Caco-2 (cell line): ENCODE measurements around the gene ZBTB17. TPM values are rescaled to one million over a fixed set of nuclear protein-coding genes. Genes with fewer than 3 reads are reported as not detected.
A peak's percentile ranks its signal among the peaks of the same experiment; 100 is the strongest.

Experiments
- BruUV-seq: library from RNA; stranded (reverse); fragments of 400-500 nt; replicated peaks from 2 replicates; lab custom pipeline; 2021; lab: Mats Ljungman, UMichigan
- CTCF ChIA-PET: fragments of 300-600 bp; sonication (Branson Sonifier 250); formaldehyde crosslinking; loops from one replicate; lab custom pipeline; 2022; ENCODE audit warnings: antibody characterized with exemption; lab: Charles Lee
- POLR2A ChIA-PET: fragments of 300-600 bp; sonication (Branson Sonifier 250); formaldehyde crosslinking; loops from one replicate; lab custom pipeline; 2022; ENCODE audit warnings: antibody characterized with exemption; lab: Charles Lee
- DNase-seq, 2 experiments: peaks; one replicate each; pipeline versions ENCODE4 v3.0.0 to v3.0.0-alpha.2; 2020 to 2022
- H3K27me3 ChIP-seq: replicated peaks from 2 replicates; pipeline ENCODE4 v1.6.0; 2011; ENCODE audit warnings: low read length; ENCODE audit not compliant: control insufficient read depth, insufficient read depth
- H3K36me3 ChIP-seq: 2 replicates; pipeline ENCODE4 v1.5.1; 2011; ENCODE audit warnings: low read length; ENCODE audit not compliant: control insufficient read depth, insufficient read depth
- H3K4me1 ChIP-seq: fragments of 250-450 bp; sonication (Bioruptor Pico); 2 replicates; pipeline ENCODE4 v1.5.1; 2020; ENCODE audit warnings: mild to moderate bottlenecking
- H3K4me3 ChIP-seq: 2 replicates; pipeline ENCODE4 v1.5.1; 2011; ENCODE audit warnings: low read depth, mild to moderate bottlenecking, control low read depth, low read length
- H3K9me3 ChIP-seq: fragments of 250-450 bp; sonication (Bioruptor Pico); 2 replicates; pipeline ENCODE4 v1.5.1; 2020; ENCODE audit warnings: mild to moderate bottlenecking, moderate library complexity
- H3K27ac Mint-ChIP-seq: one replicate; pipeline ENCODE4 v1.8.0; 2022; ENCODE audit warnings: mixed read lengths; ENCODE audit not compliant: unreplicated experiment
- H3K27me3 Mint-ChIP-seq: one replicate; pipeline ENCODE4 v1.8.0; 2022; ENCODE audit warnings: mixed read lengths; ENCODE audit not compliant: insufficient read depth, unreplicated experiment
- H3K36me3 Mint-ChIP-seq: one replicate; pipeline ENCODE4 v1.8.0; 2022; ENCODE audit warnings: mild to moderate bottlenecking, mixed read lengths; ENCODE audit not compliant: insufficient read depth, unreplicated experiment
- H3K4me1 Mint-ChIP-seq: one replicate; pipeline ENCODE4 v1.8.0; 2022; ENCODE audit warnings: low read depth, mixed read lengths; ENCODE audit not compliant: unreplicated experiment
- H3K4me3 Mint-ChIP-seq: one replicate; pipeline ENCODE4 v1.8.0; 2022; ENCODE audit warnings: mild to moderate bottlenecking, moderate library complexity, mixed read lengths; ENCODE audit not compliant: unreplicated experiment
- H3K9me3 Mint-ChIP-seq: one replicate; pipeline ENCODE4 v1.8.0; 2022; ENCODE audit warnings: mixed read lengths; ENCODE audit not compliant: unreplicated experiment
- intact Hi-C: fragments of 100-400 bp; cut with micrococcal nuclease; formaldehyde crosslinking; loops from one replicate; pipeline ENCODE4 v1.10.0; 2022; ENCODE audit not compliant: unreplicated experiment
- total RNA-seq: library from RNA; stranded (reverse); gene quantifications from 2 replicates; pipeline ENCODE4 v1.2.3, GENCODE V29; 2022
- TF ChIP-seq, protein P1 (sequence below), 2 experiments: fragments of 200-600 bp in 1 of 2; IDR thresholded peaks; 1 replicate in 1 of 2; 2 replicates in 1 of 2; pipeline versions ENCODE4 v1.5.1 to v1.8.0; 2011 to 2022; ENCODE audit warnings: antibody characterized with exemption in 1 of 2, control low read depth in 1 of 2, inconsistent platforms in 1 of 2, low read depth in 1 of 2, low read length in 1 of 2, mild to moderate bottlenecking in 1 of 2, moderate library complexity in 1 of 2; ENCODE audit not compliant: insufficient read depth in 1 of 2, severe bottlenecking in 1 of 2, unreplicated experiment in 1 of 2

The ZBTB17 gene
- total RNA-seq, 1 experiment from 2014 or later: 23.5 TPM

DNA sequence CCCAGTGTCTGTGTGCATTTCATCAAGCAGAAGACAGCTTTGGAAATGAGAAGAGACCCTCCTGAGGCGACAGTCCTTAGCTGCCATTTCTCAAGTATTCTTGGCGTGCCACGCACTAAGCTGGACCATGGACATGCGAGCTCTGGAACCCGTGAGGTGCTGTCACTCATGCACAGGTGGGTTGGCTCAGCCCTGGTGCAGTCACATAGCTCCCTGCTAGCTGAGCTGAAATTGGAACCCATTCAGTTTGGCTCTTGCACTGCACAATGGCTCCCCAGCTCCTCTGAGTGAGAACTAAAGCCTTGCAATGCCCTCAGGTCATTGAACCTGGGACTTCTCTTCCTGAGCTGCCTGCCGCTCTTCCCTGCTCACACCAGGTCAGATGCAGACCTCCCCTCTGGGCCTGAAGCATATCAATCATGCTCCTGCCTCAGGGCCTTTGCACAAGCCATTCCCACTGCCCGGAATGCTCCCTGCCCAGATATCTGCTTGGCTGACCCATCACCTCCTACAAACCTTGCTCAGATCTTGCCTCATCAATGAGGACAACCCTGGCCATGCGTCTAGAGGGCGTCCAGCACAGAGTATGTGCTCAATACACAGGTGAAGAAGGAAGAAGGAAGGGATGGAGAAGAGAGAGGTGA, 21.9 kb upstream of the ZBTB17 start:
- intact Hi-C loops: no loop called here
- no peaks in the 10 kb centered on the region for H3K4me1 ChIP-seq
- POLR2A ChIA-PET: no interaction called here
- TF ChIP-seq, protein P1, sequence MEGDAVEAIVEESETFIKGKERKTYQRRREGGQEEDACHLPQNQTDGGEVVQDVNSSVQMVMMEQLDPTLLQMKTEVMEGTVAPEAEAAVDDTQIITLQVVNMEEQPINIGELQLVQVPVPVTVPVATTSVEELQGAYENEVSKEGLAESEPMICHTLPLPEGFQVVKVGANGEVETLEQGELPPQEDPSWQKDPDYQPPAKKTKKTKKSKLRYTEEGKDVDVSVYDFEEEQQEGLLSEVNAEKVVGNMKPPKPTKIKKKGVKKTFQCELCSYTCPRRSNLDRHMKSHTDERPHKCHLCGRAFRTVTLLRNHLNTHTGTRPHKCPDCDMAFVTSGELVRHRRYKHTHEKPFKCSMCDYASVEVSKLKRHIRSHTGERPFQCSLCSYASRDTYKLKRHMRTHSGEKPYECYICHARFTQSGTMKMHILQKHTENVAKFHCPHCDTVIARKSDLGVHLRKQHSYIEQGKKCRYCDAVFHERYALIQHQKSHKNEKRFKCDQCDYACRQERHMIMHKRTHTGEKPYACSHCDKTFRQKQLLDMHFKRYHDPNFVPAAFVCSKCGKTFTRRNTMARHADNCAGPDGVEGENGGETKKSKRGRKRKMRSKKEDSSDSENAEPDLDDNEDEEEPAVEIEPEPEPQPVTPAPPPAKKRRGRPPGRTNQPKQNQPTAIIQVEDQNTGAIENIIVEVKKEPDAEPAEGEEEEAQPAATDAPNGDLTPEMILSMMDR (IDR thresholded peaks at IDR 0.05; ENCODE audit: insufficient read depth in 1 of 2, low read depth in 1 of 2, low read length in 1 of 2, severe bottlenecking in 1 of 2, unreplicated experiment in 1 of 2): no peak
- Mint-ChIP-seq H3K4me1 (no peaks in the 10 kb centered on the region), H3K36me3 (no peaks in the 10 kb centered on the region), H3K4me3 (no peak overlapping the region), H3K9me3 (no peaks in the 10 kb centered on the region), H3K27me3 (no peaks in the 10 kb centered on the region), H3K27ac (no peak overlapping the region)
- no TSS peak for BruUV-seq
- no peak for DNase-seq
- no peaks in the 10 kb centered on the region for H3K9me3 ChIP-seq
- H3K4me3 ChIP-seq: no peak overlapping the region
- CTCF ChIA-PET: no interaction called here
- H3K36me3 ChIP-seq: no peaks in the 10 kb centered on the region
- no peaks in the 10 kb centered on the region for H3K27me3 ChIP-seq

DNA sequence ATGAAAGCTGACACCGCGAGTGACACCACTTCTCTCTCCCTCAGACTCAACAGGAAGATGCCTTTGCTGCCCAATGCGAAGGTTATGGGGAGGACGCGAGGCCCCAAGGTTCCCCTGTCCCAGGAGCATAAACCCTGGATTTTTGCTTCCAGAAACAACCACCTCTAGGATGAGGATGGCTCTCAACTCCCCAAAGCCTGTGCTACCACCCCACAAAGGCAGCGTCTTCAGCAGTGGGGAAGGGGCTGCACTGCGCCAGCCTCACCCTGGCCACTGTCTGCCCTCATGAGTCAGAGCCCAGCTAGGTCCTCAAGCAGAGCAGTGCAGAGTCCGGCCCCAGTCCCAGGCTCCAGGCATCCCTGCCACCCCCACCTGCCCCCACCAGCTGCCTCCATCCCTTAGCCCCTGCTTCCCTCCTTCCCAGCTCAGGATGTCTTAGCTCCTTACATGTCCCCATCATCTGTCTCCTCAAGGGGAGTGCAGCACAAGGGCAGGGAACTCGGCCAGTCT, 21.2 kb upstream of the ZBTB17 start:
- Mint-ChIP-seq H3K9me3 (no peaks in the 10 kb centered on the region), H3K4me1 (no peaks in the 10 kb centered on the region), H3K36me3 (no peaks in the 10 kb centered on the region), H3K27me3 (no peaks in the 10 kb centered on the region), H3K4me3 (no peak overlapping the region), H3K27ac (no peak overlapping the region)
- no peak for DNase-seq
- no peaks in the 10 kb centered on the region for H3K9me3 ChIP-seq
- intact Hi-C loops: no loop called here
- TF ChIP-seq, protein P1 (IDR thresholded peaks at IDR 0.05; ENCODE audit: insufficient read depth in 1 of 2, low read depth in 1 of 2, low read length in 1 of 2, severe bottlenecking in 1 of 2, unreplicated experiment in 1 of 2): no peak
- H3K4me3 ChIP-seq: no peak overlapping the region
- no peaks in the 10 kb centered on the region for H3K4me1 ChIP-seq
- POLR2A ChIA-PET: no interaction called here
- no peaks in the 10 kb centered on the region for H3K36me3 ChIP-seq
- no peaks in the 10 kb centered on the region for H3K27me3 ChIP-seq
- CTCF ChIA-PET: interaction anchor here (0.5 kb wide), 1 partner anchor 256 kb away, joined by 3 read pairs; no protein-coding TSS in a partner anchor
- no TSS peak for BruUV-seq

DNA sequence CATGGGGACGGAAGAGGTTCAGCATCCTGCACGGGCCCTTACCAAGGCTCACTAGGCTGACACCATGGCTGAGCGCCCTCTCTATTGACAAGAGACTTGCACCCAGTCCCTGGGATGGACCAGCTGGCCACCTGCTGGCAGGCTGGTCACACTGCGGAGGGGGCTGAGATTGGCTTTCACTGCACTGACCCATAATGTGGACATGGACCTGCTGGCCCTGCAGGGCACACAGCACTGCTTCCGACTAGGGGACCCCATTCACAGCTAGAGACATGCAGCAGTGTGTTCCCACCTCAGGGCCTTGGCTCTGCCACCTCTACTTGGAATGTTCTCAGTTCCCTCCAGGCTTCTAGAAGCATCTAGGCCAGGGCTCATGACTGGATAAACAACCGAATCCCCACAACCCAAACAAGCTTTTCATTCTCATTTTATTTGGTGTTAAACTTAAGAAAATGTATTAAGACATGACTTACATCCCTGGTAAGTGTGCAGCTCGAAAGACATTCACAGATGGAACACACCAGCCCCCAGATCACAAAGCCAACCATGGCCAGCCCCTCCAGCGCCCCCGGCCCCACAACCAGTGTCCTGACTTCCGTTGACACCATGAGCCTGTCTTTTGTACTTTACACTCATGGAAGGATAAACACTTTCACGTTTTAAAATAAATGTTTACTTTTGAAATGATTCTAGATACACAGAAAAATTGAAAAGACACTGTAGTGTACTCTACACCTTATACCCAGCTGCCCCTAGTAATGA, 18.9 kb upstream of the ZBTB17 start:
- H3K4me3 Mint-ChIP-seq: no peak overlapping the region
- ChIA-PET CTCF (interaction anchor here (0.8 to 2.3 kb wide), 4 partner anchors 19 to 203 kb away, joined by 3 to 6 read pairs (median 4); partner anchors contain the start of gene ZBTB17), POLR2A (no interaction called here)
- Histone ChIP-seq H3K4me1 (no peaks in the 10 kb centered on the region), H3K9me3 (no peaks in the 10 kb centered on the region), H3K27me3 (no peaks in the 10 kb centered on the region), H3K36me3 (no peaks in the 10 kb centered on the region), H3K4me3 (no peak overlapping the region)
- H3K27ac Mint-ChIP-seq: no peak overlapping the region
- no peaks in the 10 kb centered on the region for H3K4me1 Mint-ChIP-seq
- H3K27me3 Mint-ChIP-seq: no peaks in the 10 kb centered on the region
- TF ChIP-seq, protein P1 (IDR thresholded peaks at IDR 0.05; ENCODE audit: insufficient read depth in 1 of 2, low read depth in 1 of 2, low read length in 1 of 2, severe bottlenecking in 1 of 2, unreplicated experiment in 1 of 2): peak; percentile 56 to 74
- DNase-seq: peak; percentile 61 to 67
- intact Hi-C loops: loop anchor here (1.0 kb wide), 2 partner anchors 179 to 202 kb away; no protein-coding TSS in a partner anchor
- no TSS peak for BruUV-seq
- H3K9me3 Mint-ChIP-seq: no peaks in the 10 kb centered on the region
- H3K36me3 Mint-ChIP-seq: no peaks in the 10 kb centered on the region
